GM18511 (cell line): ENCODE data around the gene ZNF497.

Experiments used
- ATAC-seq: cut with Tn5 transposase; IDR thresholded peaks from one replicate; pipeline ENCODE4 v1.9.1; 2021; ENCODE audit warnings: mild to moderate bottlenecking, moderate library complexity; ENCODE audit not compliant: unreplicated experiment

The ZNF497 gene

DNA sequence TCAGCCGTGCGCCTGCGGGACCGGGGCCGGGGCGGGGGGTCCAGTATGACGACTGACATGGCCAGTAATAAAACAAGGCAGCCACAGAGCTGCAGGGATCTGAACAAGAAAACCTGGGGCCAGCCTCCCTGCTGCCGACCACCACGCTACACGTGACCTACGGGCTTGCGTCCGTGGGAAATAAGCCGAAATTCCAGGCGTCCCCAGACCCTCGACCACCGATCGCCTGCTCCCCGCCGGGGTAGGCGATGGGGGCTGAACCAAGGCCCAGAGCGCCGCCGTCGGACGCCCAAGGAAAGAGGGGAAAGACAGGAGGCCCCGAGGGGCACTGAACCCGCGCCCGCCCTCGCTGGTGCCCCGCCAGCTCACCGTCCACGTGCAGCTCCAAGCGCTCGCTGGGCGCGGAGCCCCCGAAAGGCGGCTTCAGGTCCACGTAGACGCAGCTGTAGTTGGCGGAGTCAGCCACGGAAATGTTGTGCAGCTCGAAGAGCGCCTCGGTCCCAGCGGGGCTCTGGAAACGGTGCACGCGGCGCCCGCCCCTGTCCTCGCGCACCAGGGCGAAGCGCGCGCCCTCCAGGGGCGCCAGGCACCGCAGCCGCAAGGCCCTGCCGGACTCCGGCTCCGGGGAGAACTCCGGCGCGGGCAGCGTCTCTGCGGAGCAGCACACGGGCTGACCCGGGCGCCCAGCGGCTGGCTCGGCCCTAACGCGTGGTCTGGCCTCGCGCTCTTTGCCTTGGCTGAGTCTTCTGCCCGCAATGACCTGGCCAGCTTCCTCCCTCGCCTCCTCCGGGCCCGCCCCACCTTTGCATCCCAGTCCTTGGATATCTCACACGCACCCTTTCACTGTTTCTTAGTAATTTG lies 12.3 kb downstream of the ZNF497 start:
- ATAC-seq: no peak

DNA sequence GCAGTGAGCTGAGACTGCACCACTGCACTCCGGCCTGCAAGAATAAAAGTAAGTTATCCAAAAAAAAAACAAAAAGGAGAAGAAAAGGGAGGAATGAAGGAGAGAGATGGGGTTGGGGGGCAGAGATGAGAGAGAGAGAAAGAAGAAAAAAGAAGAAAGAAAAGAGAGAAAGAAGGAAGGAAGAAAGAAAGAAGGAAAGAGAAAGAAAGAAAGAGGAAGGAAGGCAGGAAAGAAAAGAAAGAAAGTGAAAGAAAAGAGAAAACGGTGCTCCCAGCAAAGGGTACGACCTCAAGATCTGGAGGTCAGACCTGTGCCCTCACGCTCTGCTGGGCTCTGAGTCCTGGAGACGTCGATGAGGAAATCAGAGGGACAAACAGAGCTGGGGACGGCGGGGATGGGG lies 13.0 kb downstream of the ZNF497 start:
- no peak for ATAC-seq

DNA sequence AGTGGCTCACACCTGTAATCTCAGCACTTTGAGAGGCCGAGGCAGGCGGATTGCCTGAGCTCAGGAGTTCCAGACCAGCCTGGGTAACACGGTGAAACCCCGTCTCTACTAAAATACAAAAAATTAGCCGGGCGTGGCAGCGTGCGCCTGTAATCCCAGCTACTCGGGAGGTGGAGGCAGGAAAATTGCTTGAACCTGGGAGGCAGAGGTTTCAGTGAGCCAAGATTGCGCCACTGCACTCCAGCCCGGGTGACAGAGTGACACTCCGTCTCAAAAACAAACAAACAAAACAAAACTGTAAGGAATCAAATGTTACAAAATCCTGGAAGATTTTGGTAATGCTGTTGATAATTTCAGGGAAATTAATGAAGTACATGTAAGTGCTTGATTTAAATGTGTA lies 14.5 kb downstream of the ZNF497 start:
- peak; percentile 13 for ATAC-seq

DNA sequence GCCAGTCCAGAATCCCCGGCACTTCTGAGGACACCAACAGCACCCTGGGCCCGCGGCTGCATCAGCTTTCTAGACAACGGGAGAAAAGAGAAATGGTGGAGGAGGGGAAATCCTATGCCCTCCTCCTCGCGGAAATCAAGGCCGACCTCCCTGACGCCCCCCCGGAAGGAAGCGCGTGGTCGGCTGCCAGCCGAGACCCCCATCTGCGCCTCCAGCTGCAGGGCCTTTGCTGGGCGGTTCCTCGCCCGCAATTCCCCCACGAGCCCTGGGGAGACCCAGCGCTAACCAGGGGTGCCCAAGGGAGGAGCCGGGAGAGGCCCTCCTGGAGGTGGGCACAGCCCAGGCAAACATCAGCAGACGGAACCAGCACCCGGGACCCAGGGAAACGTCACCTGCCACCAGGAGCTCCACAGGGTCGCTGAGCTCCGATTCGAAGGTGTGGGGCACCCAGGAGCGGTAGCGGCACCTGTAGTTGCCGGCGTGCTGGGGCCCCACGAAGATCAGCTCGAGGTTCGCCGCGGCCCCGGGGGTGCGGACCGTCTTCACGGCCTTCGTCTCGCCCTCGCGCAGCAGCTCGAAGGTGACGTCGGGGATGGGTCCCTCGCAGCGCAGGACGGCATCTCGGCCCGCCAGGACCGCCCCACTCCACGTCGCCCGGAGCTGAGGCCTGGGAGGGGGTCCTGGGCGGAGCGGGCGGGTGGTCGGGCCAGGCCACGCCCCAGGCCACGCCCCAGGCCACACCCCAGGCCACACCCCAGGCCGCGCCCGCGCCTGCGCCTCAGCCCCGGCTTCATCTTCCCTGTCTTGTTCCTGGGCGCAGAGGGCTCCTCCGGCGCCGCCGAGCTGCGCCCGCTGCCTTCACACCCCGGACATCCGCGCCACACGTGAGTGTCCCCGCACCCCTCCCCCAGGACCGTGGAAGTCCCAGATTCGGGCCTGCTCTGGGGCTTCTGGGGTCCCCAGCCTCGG lies 15.3 kb downstream of the ZNF497 start:
- peak; percentile 93 for ATAC-seq

DNA sequence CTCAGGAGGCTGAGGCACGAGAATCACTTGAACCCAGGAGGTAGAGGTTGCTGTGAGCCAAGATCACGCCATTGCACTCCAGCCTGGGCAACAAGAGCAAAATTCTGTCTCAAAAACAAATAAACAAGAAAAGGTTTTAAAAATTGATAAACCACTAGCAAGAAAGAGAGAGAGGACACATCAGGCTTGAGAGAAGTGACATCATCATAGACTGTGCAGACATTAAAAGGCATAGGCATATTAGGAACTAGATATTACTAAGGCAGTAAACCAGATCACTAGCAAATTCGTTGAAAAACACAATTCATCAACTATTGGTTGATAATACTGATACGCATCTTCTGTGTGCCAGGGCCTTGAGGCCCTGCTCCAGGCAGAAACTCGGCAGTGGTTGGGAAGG lies 17.0 kb downstream of the ZNF497 start:
- no peak for ATAC-seq

DNA sequence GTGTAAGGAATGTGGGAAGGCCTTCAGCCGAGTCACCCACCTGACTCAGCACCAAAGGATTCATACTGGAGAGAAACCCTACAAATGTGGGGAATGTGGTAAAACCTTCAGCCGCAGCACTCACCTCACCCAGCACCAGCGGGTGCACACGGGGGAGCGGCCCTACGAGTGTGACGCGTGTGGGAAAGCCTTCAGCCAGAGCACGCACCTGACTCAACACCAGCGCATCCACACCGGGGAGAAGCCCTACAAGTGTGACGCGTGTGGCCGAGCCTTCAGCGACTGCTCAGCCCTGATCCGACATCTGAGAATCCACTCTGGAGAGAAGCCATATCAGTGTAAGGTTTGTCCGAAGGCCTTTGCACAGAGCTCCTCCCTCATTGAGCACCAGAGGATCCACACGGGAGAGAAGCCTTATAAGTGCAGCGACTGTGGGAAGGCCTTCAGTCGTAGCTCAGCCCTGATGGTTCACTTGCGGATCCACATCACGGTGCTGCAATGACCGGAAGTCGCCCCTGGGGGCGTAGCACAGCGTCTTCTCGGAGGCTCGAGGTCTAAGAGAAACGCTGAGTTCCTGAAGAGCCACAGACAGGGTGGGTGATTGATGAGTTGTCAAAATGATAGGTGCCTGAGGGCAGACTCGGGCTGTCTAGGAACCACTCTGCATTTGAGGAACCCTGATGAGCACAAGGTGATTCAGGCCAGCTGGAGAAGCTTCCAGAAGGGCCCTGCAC lies 23.6 kb downstream of the ZNF497 start:
- no peak for ATAC-seq

DNA sequence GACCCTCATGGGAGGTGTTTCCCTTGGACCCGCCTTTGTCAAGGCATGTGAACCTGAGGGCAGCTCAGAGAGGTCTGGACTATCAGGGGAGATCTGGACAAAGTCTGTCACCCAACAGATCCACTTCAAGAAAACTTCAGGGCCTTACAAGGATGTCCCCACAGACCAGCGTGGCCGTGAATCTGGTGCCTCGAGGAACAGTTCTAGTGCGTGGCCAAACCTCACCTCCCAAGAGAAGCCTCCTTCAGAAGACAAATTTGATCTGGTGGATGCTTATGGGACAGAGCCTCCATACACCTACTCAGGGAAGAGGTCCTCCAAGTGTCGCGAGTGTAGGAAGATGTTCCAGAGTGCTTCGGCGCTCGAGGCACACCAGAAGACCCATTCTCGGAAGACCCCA lies 24.2 kb downstream of the ZNF497 start:
- ATAC-seq: no peak

DNA sequence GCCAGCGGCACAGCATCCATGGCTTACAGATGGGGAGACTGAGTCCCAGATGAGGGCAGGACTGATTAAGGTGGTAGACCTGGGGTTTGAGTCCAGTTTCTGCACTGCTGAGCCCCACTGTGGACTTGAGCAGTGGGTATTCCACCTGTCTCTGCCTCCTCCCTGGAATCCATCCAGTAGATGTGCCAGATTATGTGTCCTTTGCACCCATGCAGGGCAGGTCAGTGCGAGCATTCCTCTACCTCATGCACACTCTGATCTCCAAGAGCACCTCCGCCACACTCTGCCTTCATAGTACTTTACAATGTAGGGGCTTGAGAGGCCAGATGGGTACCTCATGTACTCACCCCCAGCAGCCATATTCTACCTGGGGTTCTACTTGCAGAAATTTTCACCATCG lies 25.7 kb downstream of the ZNF497 start:
- ATAC-seq: no peak

DNA sequence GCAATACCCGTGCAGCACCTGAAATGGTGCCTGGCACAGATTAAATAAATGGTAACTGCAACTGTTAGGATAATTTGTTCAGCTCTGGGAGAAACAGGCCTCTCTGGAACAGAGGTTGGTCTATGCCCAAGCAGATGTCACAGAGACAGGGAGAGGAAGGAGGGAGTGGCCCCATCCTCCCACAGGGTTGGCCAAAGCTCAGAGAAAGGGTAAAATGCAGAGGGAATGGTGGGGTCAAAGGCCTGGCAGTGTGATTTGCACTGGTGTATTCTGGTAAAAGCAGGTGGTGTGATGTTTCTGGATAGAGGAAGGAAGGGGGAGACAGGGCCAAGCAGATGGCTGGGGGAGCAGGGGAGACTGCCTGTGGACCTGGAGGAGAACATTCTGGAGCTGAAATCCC lies 26.3 kb downstream of the ZNF497 start:
- no peak for ATAC-seq

DNA sequence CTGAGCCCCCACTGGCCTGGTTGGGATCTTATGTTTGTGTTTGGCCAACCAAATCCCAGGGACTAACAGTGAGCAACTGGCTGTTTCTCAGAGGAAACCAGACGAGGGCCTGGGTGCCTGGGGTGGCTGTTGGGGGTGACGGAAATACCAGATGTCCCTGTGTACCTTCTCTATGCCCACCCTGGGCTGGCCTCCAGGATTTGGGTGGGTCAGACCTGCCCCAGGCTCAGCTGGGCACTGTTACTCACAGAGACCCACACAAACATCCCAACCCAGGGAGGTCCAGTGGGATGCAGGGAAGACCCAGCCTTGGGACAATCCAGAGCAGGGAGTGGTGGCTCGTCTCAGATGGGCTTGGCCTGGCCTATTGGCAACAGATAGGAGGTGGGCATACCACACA lies 26.9 kb downstream of the ZNF497 start:
- no peak for ATAC-seq

DNA sequence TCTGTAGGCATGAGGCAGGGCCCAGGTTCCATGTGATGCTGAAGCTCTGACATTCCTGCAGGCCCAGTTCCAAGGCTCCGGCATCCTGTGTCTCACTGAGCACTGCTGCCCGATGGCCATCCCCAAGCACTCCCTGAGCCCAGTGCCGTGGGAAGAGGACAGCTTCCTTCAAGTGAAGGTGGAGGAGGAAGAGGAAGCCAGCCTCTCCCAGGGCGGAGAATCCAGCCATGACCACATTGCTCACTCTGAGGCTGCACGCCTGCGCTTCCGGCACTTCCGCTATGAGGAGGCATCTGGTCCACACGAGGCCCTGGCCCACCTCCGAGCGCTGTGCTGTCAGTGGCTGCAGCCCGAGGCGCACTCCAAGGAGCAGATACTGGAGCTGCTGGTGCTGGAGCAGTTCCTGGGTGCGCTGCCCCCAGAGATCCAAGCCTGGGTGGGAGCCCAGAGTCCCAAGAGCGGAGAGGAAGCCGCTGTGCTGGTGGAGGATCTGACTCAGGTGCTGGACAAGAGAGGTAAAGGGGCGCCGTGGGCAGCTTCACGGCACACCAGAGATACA lies 27.8 kb downstream of the ZNF497 start:
- no peak for ATAC-seq

DNA sequence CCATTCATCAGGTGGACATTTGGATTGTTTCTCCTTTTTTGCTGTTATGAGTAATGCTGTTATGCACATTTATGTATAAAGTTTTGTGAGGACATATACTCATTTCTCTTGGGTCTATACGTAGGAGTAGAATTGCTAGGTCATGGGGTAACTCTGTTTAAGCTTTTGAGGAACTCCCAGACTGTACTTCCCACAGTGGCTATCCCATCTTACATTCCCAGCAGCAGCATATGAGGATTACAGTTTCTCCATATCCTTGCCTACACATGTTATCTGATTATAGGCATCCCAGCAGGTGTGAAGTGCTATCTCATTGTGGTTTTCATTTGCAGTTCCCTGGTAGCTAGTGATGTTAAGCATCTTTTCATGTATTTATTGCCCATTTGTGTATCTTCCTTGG lies 29.9 kb downstream of the ZNF497 start:
- no peak for ATAC-seq

DNA sequence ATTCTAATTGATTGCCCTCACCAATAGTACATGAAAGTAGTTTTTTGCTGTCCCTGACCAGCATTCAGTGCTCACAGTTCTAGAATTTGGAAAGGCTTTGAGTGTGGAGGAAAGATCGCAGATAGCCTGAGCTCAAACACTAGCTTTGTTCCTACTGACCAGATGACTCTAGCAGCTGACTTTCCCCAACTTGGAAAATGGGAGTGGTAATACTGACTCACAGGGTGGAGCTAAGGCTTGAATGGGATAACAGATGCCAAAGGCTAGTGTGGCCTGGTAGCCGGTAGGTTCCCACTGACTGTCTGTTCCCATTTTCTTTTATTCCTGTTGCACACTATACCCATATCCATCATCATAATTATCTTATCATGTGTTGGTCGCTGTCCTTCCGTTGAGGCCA lies 32.1 kb downstream of the ZNF497 start:
- no peak for ATAC-seq

DNA sequence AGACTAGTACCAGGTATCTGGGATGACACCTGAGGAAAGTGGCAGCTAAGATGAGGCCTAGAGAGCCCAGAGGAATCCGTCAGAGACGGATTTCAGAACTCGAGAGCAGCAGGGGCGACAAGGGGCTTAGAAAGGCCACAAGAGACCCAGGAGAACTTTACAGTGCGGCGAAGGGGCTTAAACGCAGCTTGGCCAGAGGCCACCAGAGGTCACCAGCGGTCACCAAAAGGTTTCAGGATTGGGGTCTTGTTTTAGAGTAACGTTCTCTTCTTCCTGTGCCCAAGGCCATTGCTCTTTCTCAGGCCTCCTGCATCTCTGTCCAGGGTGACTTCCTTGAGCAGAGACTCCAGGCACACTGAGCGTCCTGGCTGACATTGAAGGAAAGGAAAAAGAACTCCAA lies 33.6 kb downstream of the ZNF497 start:
- ATAC-seq: no peak

DNA sequence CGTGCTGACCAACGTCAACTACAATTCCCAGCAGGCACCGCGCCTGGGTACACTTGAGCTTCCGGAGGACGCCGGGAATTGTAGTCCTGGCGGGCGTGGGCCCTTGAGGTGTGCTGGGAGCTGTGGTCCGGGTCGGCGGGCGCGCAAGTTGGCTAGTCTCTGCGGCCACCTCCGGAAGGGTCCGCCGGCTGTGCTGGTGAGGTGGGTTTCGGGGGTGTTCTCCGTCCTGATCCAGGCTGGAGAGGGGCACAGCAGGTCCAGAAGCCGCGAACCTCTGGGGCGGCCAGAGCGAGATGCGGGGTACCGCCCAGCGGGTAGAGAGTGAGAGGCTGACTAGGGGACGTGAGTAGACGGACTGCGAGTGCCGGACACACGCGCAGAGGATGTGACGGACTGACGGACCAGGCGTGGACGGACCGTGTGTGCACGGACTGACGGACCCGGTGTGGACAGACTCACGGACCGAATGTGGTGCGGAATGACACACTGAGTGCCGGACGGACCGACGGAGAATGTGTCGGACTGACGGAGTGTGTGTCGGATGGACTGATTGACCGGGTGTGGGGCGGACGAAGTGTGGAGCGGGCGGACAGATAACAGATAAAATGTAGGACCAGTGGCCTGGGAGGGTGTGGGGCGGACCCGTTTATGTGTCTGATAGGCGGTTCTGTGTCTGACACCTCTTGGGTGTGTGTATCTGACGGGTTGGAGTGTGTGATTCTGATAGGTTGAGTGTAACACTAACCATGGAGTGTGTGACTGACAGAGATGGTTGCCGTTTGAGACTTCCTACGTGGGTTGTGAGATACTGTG lies 35.4 kb downstream of the ZNF497 start, which contains the start of gene ZSCAN22:
Gene ZSCAN22, plus strand, starts transcription at position 81 of the 813 bp plus-strand sequence. CDS start 7,809 bp downstream, outside the sequence.
- ATAC-seq: peak; percentile 93

DNA sequence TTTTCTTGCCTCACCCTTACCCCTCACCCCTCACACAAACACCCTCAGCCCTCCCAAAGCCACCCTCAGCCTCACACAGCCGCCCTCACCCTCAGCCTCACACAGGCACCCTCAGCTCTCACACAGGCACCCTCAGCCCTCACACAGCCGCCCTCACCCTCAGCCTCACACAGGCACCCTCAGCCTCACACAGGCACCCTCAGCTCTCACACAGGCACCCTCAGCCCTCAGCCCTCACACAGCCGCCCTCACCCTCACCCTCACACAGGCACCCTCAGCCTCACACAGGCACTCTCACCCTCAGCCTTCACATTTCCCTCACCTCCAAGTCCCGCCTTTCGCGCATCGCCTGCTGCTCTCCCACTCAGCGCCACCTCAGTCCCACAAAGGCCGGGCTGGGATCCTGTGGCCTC lies 36.0 kb downstream of the ZNF497 start:
- ATAC-seq: no peak

DNA sequence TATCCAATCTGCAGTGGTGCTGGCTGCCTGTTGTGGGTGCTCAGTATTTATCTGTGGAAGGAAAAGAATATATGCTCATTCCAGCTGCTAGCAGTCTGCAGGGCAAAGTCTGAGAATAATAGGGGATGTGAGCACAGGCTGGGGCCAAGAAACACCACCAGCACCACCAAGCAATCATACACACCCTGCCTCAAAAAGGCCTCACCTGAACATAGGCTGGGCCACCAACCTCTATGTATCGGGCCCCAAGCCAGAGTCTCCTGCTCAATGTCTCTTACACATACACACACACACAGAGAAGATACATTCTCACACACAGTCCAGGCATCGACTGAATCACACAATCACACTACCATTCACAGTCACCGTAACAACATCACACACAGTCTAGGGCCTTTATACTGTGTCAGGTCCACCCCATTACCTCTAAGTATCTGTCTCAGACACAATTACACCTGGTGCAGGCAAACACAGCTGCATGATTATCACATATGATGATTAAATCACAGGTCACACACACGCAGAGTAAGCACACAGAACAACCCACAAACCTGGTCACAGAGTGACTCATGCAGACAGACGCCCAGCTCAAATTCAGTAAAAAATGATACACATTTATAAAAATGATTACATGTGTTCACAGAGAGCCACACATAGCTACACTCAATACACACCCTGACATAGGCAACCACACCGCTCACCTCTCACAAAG lies 37.1 kb downstream of the ZNF497 start:
- ATAC-seq: no peak

DNA sequence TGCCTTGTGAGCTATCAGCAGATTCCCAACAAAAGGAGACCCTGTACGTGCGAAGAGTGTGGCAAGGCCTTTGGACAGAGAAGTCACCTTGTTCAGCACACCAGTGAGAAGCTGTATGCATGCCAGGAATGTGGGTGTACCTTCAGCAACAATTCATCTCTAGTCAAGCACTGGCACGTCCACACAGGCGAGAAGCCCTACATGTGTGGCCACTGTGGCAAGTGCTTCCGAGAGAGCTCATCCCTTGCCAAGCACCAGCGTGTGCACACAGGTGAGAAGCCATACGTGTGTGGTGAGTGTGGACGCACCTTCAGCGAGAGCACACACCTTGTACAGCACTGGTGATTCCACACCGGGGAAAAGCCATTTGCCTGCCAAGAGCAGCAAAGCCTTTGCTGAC lies 43.3 kb downstream of the ZNF497 start:
- no peak for ATAC-seq

DNA sequence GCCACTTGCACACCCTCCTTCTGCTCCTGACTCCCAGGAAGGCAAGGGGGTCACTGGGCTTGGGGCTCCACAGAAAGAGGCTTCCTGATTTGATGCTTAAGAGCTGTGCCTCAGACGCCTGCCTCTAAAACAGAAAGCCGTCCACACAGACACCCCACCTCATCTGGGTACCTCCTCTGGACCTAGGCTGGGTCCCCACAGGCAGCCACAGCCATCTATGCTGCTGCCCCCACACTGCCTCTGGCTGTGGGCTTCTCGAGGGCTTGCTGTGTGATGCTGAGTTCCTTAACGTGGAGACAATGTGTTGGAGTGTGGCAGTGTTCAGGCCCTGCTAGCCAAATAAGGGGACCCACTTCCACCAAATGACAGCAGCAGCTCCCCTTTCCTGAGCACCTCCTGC lies 44.3 kb downstream of the ZNF497 start:
- ATAC-seq: no peak
